ENCODE results near the gene NEUROD2. TPM values are rescaled to one million over a fixed set of nuclear protein-coding genes. Genes with fewer than 3 reads are reported as not detected.
A peak's percentile ranks its signal among the peaks of the same experiment; 100 is the strongest.

Gene NEUROD2
- polyA plus RNA-seq, 2 of the 4 experiments (the other 2 are of a cell fraction), result not detected

- peak; percentile 56 to 66 for DNase-seq (ENCODE audit: low read depth in 1 of 2, low spot score in 1 of 2)
- H3K4me2 ChIP-seq, result peak overlapping the region; percentile 77
- H3K9me3 ChIP-seq, result no peaks in the 10 kb centered on the region
- 36% methylated on average over 16 of the region's 16 CpGs for WGBS (ENCODE audit: missing lambda C conversion rate)
- FAIRE-seq, result no peak
- peak overlapping the region; percentile 12; the same call in 1 of the 3 replicates for H3K4me3 ChIP-seq
- POLR2A ChIA-PET, result no interaction called here
- H3K27ac ChIP-seq, result 0 out of 6 replicates have a peak overlapping the region, but pooled peaks of 1 of the 2 experiments have one; percentile 5
- CTCF ChIA-PET, result interaction anchor here (0.7 to 58.8 kb wide), 53 partner anchors 5 to 536 kb away, joined by 3 to 1581 read pairs (median 8); partner anchors contain the start of genes ERBB2, GRB7, MIEN1 and NEUROD2
- TF ChIP-seq HDAC2 (IDR thresholded peaks at IDR 0.05) (no peak), CHD2 (IDR thresholded peaks at IDR 0.05; ENCODE audit: low read length, partially characterized antibody) (no peak), FOSL2 (IDR thresholded peaks at IDR 0.05) (no peak), FOSL2 (CRISPR knock-in tag; IDR thresholded peaks at IDR 0.05) (peak; percentile 56), REST (IDR thresholded peaks at IDR 0.05) (peak; percentile 47; the same call in 1 of the 2 replicates), KDM5A (IDR thresholded peaks at IDR 0.05) (no peak), POLR2A (IDR thresholded peaks at IDR 0.05; ENCODE audit: low read length) (no peak), PHF8 (IDR thresholded peaks at IDR 0.05; ENCODE audit: borderline replicate concordance, low read depth) (no peak)
- H3K4me1 ChIP-seq, result peaks cover 20% of the 10 kb centered on the region
- peak; percentile 33 to 43 for ATAC-seq
Measured at GRCh38 chr17:39622380-39623006, 14.8 kb upstream of the NEUROD2 start.

- no peaks in the 10 kb centered on the region for H3K9me3 ChIP-seq
- 0 out of 6 replicates have a peak overlapping the region, but pooled peaks of 1 of the 2 experiments have one; percentile 5 for H3K27ac ChIP-seq
- peak overlapping the region; percentile 12; the same call in 1 of the 3 replicates for H3K4me3 ChIP-seq
- 11% methylated on average over 24 of the region's 26 CpGs for WGBS (ENCODE audit: missing lambda C conversion rate)
- ChIA-PET POLR2A (interaction anchor here (0.6 to 0.7 kb wide), 4 partner anchors 16 to 108 kb away, joined by 3 to 5 read pairs (median 4); no protein-coding TSS in a partner anchor), CTCF (interaction anchor here (0.5 to 58.8 kb wide), 69 partner anchors 5 to 1241 kb away, joined by 3 to 1581 read pairs (median 5); partner anchors contain the start of genes ERBB2, GSDMA, MED1 and MIEN1)
- FAIRE-seq, result peak; percentile 88
- H3K4me2 ChIP-seq, result peak overlapping the region; percentile 77
- peak; percentile 44 to 77 for ATAC-seq
- peaks cover 15% of the 10 kb centered on the region for H3K4me1 ChIP-seq
- DNase-seq (ENCODE audit: low read depth in 1 of 2, low spot score in 1 of 2), result peak; percentile 86 to 94
- peak; percentile 73 for TF ChIP-seq REST (IDR thresholded peaks at IDR 0.05)
- TF ChIP-seq, protein P1, sequence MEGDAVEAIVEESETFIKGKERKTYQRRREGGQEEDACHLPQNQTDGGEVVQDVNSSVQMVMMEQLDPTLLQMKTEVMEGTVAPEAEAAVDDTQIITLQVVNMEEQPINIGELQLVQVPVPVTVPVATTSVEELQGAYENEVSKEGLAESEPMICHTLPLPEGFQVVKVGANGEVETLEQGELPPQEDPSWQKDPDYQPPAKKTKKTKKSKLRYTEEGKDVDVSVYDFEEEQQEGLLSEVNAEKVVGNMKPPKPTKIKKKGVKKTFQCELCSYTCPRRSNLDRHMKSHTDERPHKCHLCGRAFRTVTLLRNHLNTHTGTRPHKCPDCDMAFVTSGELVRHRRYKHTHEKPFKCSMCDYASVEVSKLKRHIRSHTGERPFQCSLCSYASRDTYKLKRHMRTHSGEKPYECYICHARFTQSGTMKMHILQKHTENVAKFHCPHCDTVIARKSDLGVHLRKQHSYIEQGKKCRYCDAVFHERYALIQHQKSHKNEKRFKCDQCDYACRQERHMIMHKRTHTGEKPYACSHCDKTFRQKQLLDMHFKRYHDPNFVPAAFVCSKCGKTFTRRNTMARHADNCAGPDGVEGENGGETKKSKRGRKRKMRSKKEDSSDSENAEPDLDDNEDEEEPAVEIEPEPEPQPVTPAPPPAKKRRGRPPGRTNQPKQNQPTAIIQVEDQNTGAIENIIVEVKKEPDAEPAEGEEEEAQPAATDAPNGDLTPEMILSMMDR (IDR thresholded peaks at IDR 0.05), result peak; percentile 100
- TF ChIP-seq MAX (IDR thresholded peaks at IDR 0.05), result peak; percentile 40; the same call in 1 of the 2 replicates
- TF ChIP-seq, protein P2, sequence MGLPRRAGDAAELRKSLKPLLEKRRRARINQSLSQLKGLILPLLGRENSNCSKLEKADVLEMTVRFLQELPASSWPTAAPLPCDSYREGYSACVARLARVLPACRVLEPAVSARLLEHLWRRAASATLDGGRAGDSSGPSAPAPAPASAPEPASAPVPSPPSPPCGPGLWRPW (IDR thresholded peaks at IDR 0.05), result no peak
- no peak for TF ChIP-seq CHD4 (IDR thresholded peaks at IDR 0.05; ENCODE audit: borderline replicate concordance)
- no peak for TF ChIP-seq MAFK (IDR thresholded peaks at IDR 0.05; ENCODE audit: partially characterized antibody)
- TF ChIP-seq RNF2 (IDR thresholded peaks at IDR 0.05; ENCODE audit: borderline replicate concordance, low read depth), result no peak; the same call in 1 of the 2 replicates
- TF ChIP-seq JUNB (IDR thresholded peaks at IDR 0.05), result no peak
- 0 out of 2 replicates have a peak, but pooled peaks have one; percentile 45 for TF ChIP-seq MAZ (IDR thresholded peaks at IDR 0.05; ENCODE audit: borderline replicate concordance, low read depth, low read length)
- TF ChIP-seq NPAS2 (CRISPR knock-in tag; IDR thresholded peaks at IDR 0.05; ENCODE audit: borderline replicate concordance), result no peak
- TF ChIP-seq RAD21 (conservative IDR thresholded peaks at IDR 0.05 in 1 of 2, IDR thresholded peaks at IDR 0.05 in 1 of 2), result peak; percentile 96 to 97
- no peak for TF ChIP-seq E2F6 (IDR thresholded peaks at IDR 0.05; ENCODE audit: borderline replicate concordance, low read depth)
- peak in 1 of 2 experiments; percentile 10; a peak in 1 of 4 replicates for TF ChIP-seq CEBPB (IDR thresholded peaks at IDR 0.05)
- TF ChIP-seq ESRRA (IDR thresholded peaks at IDR 0.05; ENCODE audit: borderline replicate concordance, low read length), result peak; percentile 25; the same call in 1 of the 2 replicates
- TF ChIP-seq JUN (IDR thresholded peaks at IDR 0.05), result 0 out of 5 replicates have a peak, but pooled peaks of 1 of the 2 experiments have one; percentile 23
Measured at GRCh38 chr17:39621523-39622379, 14.0 kb upstream of the NEUROD2 start.
